GM19328 (cell line): Measurements from ENCODE around the gene PLEK2.

Experiments used
- ATAC-seq: cut with Tn5 transposase; IDR thresholded peaks from one replicate; pipeline ENCODE4 v1.9.1; 2021; ENCODE audit warnings: mild to moderate bottlenecking, moderate library complexity; ENCODE audit not compliant: unreplicated experiment

PLEK2 gene

GRCh38 chr14:67405771-67406170, 6.2 kb downstream of the PLEK2 start:
- ATAC-seq, result no peak

GRCh38 chr14:67400434-67400833, 11.5 kb downstream of the PLEK2 start:
- ATAC-seq, result no peak

GRCh38 chr14:67397536-67397935, 14.4 kb downstream of the PLEK2 start:
- no peak for ATAC-seq

- ATAC-seq, result no peak
Observed at GRCh38 chr14:67396381-67396970, 15.5 kb downstream of the PLEK2 start.

GRCh38 chr14:67395876-67396189, 16.1 kb downstream of the PLEK2 start:
- ATAC-seq, result no peak

- no peak for ATAC-seq
Observed at GRCh38 chr14:67395086-67395875, 16.7 kb downstream of the PLEK2 start.

GRCh38 chr14:67393689-67394088, 18.3 kb downstream of the PLEK2 start:
- no peak for ATAC-seq

- ATAC-seq, result no peak
Observed at GRCh38 chr14:67392800-67393199, 19.2 kb downstream of the PLEK2 start.

- ATAC-seq, result no peak
Observed at GRCh38 chr14:67392123-67392522, 19.8 kb downstream of the PLEK2 start.

GRCh38 chr14:67391268-67391667, 20.7 kb downstream of the PLEK2 start:
- no peak for ATAC-seq

GRCh38 chr14:67389811-67390534, 22.0 kb downstream of the PLEK2 start:
- ATAC-seq, result no peak

GRCh38 chr14:67389275-67389674, 22.7 kb downstream of the PLEK2 start:
- ATAC-seq, result no peak

- no peak for ATAC-seq
Observed at GRCh38 chr14:67387195-67387594, 24.8 kb downstream of the PLEK2 start.

GRCh38 chr14:67385618-67386017, 26.3 kb downstream of the PLEK2 start:
- ATAC-seq, result no peak

- ATAC-seq, result no peak
Observed at GRCh38 chr14:67385120-67385519, 26.8 kb downstream of the PLEK2 start.

GRCh38 chr14:67377916-67378315, 34.0 kb downstream of the PLEK2 start:
- ATAC-seq, result no peak

GRCh38 chr14:67373347-67373746, 38.6 kb downstream of the PLEK2 start:
- ATAC-seq, result no peak

GRCh38 chr14:67372833-67373232, 39.1 kb downstream of the PLEK2 start:
- ATAC-seq, result no peak

GRCh38 chr14:67371247-67372148, 40.5 kb downstream of the PLEK2 start:
- ATAC-seq, result no peak

GRCh38 chr14:67370830-67371229, 41.1 kb downstream of the PLEK2 start:
- no peak for ATAC-seq

- no peak for ATAC-seq
Observed at GRCh38 chr14:67365476-67365875, 46.5 kb downstream of the PLEK2 start.
